IPS-18a (cell line): ENCODE data around the gene SLC37A1.

Experiments used
- H3K27ac ChIP-seq: one replicate; pipeline ENCODE4 v1.5.1; 2013; ENCODE audit warnings: low read length
- H3K27me3 ChIP-seq: one replicate; pipeline ENCODE4 v1.6.1; 2013; ENCODE audit warnings: mild to moderate bottlenecking, low read length; ENCODE audit not compliant: control insufficient read depth, insufficient read depth
- H3K36me3 ChIP-seq: one replicate; pipeline ENCODE4 v1.6.1; 2013; ENCODE audit warnings: low read depth, low read length; ENCODE audit not compliant: control insufficient read depth
- H3K4me1 ChIP-seq: one replicate; pipeline ENCODE4 v1.6.1; 2013; ENCODE audit warnings: low read depth, low read length; ENCODE audit not compliant: control insufficient read depth
- H3K4me3 ChIP-seq: one replicate; pipeline ENCODE4 v1.5.1; 2013; ENCODE audit warnings: low read length
- H3K9ac ChIP-seq: one replicate; pipeline ENCODE4 v1.6.1; 2013; ENCODE audit warnings: mild to moderate bottlenecking, low read length, moderate library complexity
- H3K9me3 ChIP-seq: one replicate; pipeline ENCODE4 v1.6.1; 2013; ENCODE audit warnings: low read depth, low read length; ENCODE audit not compliant: control insufficient read depth

Gene SLC37A1

DNA sequence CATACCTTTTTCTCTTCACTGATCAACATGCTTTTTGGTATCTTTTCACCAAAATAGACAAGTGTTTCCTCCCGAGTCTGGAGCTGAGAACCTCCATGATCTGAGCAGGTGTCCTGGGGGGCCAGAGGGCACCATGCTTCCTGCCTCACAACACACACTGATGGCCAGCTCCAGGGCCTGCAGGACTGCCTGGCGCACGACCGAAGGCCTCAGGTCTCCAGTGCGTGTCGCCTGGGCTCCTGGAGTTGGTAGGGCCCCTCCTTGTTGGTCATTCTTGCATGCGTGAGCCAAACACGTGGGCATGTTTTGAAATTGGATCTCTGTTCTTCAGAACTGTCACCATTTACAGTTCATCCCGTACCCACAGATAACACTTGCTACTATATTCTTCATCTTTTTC, 64.4 kb downstream of the SLC37A1 start:
- no peak overlapping the region for H3K27ac ChIP-seq

DNA sequence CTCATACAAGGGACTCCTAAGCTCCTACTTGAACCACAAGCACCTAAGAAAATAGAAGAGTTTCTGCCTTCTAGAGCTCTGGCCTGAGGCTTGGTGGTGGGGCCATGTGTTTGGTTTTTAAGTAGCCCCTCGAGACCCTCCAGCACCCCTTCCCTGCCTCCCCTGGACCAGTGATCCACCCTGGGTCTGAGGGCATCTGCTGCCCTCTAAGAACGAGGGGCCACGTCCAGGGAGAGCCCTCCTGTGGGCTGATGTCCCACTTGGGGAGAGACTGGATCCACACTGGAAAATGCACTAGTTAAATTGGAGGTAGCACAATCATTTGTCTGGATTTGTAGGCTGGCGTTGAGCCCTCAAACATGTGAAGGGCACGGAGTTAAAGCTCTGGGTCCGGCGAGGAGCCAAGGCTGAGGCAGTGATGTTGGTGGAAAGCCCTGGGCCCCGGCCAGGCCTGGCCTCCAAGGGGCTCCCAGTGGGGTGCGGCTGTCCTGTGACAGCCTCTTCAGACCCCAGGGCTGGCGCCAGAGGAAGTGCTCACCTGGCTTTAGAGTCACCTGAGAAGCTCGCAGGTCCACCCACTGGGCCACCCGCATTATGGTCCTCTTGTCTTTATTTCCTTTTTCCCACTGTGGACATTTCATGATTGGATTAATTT, 65.2 kb downstream of the SLC37A1 start:
- Histone ChIP-seq H3K4me1 (no peaks in the 10 kb centered on the region), H3K27me3 (no peaks in the 10 kb centered on the region), H3K4me3 (no peak overlapping the region), H3K27ac (no peak overlapping the region), H3K36me3 (no peaks in the 10 kb centered on the region), H3K9ac (no peak overlapping the region), H3K9me3 (peaks cover 6% of the 10 kb centered on the region)

More for the DNA sequence above, 64.4 kb downstream of the SLC37A1 start:
- Histone ChIP-seq H3K9me3 (peaks cover 6% of the 10 kb centered on the region), H3K4me1 (no peaks in the 10 kb centered on the region), H3K9ac (no peak overlapping the region), H3K36me3 (no peaks in the 10 kb centered on the region), H3K27me3 (no peaks in the 10 kb centered on the region), H3K4me3 (no peak overlapping the region)

DNA sequence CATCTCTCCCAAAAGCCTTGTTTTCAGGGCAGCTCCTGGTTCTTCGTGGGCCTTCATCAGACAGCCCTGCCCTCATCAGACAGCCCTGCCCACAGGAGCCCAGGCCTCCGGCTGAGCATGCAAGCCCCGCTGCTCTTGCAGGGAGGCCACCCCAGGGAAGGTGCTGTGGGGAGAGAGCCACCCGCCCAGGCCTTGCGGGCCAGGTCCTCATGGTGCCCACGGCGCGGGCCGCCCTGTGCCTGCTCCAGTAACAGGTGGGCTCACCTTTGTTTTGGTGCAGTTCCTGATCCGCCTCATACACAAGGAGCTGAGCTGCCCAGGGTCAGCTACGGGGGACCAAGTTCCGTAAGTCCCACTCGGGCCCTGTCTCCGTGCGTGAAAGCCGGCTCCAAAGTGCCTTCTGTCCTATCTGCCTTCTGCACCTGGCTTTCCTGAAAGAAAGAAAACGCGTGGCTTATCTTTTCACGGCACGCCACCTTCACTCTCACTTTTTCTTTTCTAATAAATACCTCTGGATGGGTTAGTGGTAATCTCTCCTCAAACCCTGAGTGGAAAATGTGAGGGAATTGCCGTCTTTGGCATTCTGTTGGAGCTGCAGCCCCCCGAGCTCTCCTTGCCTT, 65.9 kb downstream of the SLC37A1 start:
- Histone ChIP-seq H3K9me3 (peaks cover 6% of the 10 kb centered on the region), H3K27me3 (no peaks in the 10 kb centered on the region), H3K4me1 (no peaks in the 10 kb centered on the region), H3K36me3 (no peaks in the 10 kb centered on the region), H3K27ac (no peak overlapping the region), H3K4me3 (no peak overlapping the region), H3K9ac (no peak overlapping the region)

DNA sequence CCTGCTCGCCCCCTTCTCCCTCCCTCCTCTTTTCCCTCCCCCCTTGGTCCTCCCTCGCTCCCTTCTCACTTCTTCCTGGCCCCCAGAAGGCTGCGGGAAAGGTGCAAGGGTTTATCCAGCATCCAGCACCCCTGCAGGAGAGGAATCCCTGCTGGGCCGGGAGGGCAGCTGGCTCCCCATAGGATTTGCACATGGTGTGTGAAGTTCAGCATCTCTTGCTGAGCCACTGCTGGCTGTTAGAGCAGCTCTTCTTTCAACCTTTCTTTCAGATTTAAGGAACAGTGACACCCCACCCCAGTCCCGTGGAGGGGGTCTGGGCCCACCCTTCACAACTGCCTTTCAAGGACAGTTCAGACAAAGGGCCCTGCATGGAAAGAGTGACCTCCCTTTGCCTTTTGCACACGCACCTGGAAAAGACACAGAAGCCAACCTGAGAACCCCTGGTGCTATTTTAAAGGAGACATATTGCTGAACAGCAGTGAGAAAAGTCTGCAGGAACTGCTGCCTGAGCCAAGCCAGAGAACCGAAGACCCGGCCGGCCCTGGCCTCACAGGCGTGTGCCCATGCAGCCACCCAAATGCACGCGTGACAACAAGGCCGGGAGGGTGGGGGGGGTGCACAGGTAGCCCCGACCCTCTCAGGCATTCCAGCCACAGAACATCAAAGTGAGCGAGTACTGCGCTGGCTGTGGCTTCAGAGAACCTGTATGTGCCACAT, 66.6 kb downstream of the SLC37A1 start:
- Histone ChIP-seq H3K4me1 (no peaks in the 10 kb centered on the region), H3K4me3 (no peak overlapping the region), H3K27ac (no peak overlapping the region), H3K9me3 (peaks cover 6% of the 10 kb centered on the region), H3K36me3 (no peaks in the 10 kb centered on the region), H3K9ac (no peak overlapping the region), H3K27me3 (no peaks in the 10 kb centered on the region)

DNA sequence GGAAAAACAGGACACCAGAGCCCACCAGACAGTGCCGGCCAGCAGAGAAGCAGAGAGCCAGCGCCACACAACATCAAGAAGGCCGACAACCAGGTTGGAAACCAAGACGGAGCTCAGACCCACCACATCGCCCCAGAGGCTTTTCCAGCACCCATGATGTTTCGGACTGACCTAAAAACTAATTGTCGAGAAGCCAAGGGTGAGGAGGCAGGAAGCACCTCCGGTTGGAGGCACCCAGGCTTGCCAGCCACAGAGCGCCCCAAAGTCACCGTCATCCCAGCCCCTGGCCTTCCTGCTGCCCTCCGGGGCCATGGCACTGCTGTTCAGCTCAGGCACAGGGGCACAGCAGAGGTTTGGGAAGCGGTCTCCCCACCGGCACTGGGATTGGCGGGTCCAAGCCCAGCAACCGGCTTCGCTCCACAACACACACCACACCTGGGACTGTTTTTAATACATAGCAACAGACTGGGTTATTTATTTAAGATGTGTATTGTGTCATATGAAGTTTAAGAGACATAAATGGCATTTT, 67.2 kb downstream of the SLC37A1 start:
- no peak overlapping the region for H3K27ac ChIP-seq
- no peak overlapping the region for H3K9ac ChIP-seq
- H3K4me1 ChIP-seq: no peaks in the 10 kb centered on the region
- no peak overlapping the region for H3K4me3 ChIP-seq
- H3K27me3 ChIP-seq: no peaks in the 10 kb centered on the region
- H3K9me3 ChIP-seq: peaks cover 6% of the 10 kb centered on the region
- H3K36me3 ChIP-seq: no peaks in the 10 kb centered on the region

GRCh38 chr21:42581336-42581992, 67.8 kb downstream of the SLC37A1 start:
- H3K9ac ChIP-seq: no peak overlapping the region
- H3K27ac ChIP-seq: no peak overlapping the region
- H3K4me3 ChIP-seq: no peak overlapping the region
- H3K27me3 ChIP-seq: no peaks in the 10 kb centered on the region
- H3K4me1 ChIP-seq: no peaks in the 10 kb centered on the region
- H3K36me3 ChIP-seq: no peaks in the 10 kb centered on the region
- H3K9me3 ChIP-seq: peaks cover 5% of the 10 kb centered on the region

- Histone ChIP-seq H3K27ac (no peak overlapping the region), H3K27me3 (no peaks in the 10 kb centered on the region), H3K4me1 (no peaks in the 10 kb centered on the region), H3K36me3 (no peaks in the 10 kb centered on the region), H3K9me3 (no peaks in the 10 kb centered on the region), H3K4me3 (no peak overlapping the region), H3K9ac (no peak overlapping the region)
Observed at GRCh38 chr21:42581993-42582786, 68.5 kb downstream of the SLC37A1 start.

DNA sequence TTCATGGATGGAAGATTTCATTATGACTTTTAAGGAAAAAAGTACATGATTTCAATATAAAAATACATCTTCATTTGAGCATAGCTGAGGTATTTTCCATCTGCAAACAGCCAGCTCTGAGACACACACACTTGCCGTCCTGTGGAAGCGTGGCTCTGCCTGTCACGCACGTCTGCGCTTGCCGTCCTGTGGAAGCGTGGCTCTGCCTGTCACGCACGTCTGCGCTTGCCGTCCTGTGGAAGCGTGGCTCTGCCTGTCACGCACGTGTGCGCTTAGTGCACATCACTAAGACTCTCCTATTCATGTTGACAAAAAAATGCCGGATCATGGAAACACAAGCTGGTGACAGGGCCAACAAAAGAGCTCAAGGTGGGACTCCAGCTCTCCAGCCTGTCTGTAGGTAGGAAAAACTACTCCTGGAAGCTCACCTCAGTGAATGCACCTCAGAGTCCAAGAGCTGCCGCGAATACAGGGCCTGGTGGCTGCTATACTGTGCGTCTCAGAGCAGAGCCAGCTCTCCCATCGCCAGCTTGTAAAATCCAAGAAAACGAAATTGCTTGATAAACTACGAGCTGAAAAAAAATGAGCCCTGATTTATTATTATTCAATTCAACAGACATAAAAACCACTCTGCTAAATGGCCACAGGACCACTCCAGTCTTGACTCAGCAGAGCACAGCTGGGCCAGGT, 69.3 kb downstream of the SLC37A1 start:
- H3K36me3 ChIP-seq: no peaks in the 10 kb centered on the region
- H3K9me3 ChIP-seq: no peaks in the 10 kb centered on the region
- H3K27ac ChIP-seq: no peak overlapping the region
- H3K9ac ChIP-seq: no peak overlapping the region
- no peaks in the 10 kb centered on the region for H3K27me3 ChIP-seq
- H3K4me3 ChIP-seq: no peak overlapping the region
- H3K4me1 ChIP-seq: no peaks in the 10 kb centered on the region

- no peaks in the 10 kb centered on the region for H3K9me3 ChIP-seq
- H3K27me3 ChIP-seq: no peaks in the 10 kb centered on the region
- no peaks in the 10 kb centered on the region for H3K36me3 ChIP-seq
- H3K9ac ChIP-seq: no peak overlapping the region
- no peak overlapping the region for H3K4me3 ChIP-seq
- H3K27ac ChIP-seq: no peak overlapping the region
- H3K4me1 ChIP-seq: no peaks in the 10 kb centered on the region
Observed at GRCh38 chr21:42583477-42584295, 70.0 kb downstream of the SLC37A1 start.

- H3K36me3 ChIP-seq: no peaks in the 10 kb centered on the region
- H3K9me3 ChIP-seq: no peaks in the 10 kb centered on the region
- H3K4me1 ChIP-seq: no peaks in the 10 kb centered on the region
- no peak overlapping the region for H3K27ac ChIP-seq
- H3K9ac ChIP-seq: no peak overlapping the region
- H3K4me3 ChIP-seq: no peak overlapping the region
- no peaks in the 10 kb centered on the region for H3K27me3 ChIP-seq
Observed at GRCh38 chr21:42584296-42584641, 70.6 kb downstream of the SLC37A1 start.
